HFFc6 (cell line): ENCODE measurements around the gene SULT6B1. TPM values are rescaled to one million over a fixed set of nuclear protein-coding genes. Genes with fewer than 3 reads are reported as not detected.
A peak's percentile ranks its signal among the peaks of the same experiment; 100 is the strongest.

Source experiments
- DNase-seq: peaks from one replicate; pipeline ENCODE4 v3.0.0-alpha.2; 2018
- H3K27ac Mint-ChIP-seq: 2 replicates; pipeline ENCODE4 v1.8.0; 2020; ENCODE audit warnings: mild to moderate bottlenecking, mixed read lengths
- H3K27me3 Mint-ChIP-seq: 2 replicates; pipeline ENCODE4 v1.8.0; 2021; ENCODE audit warnings: mild to moderate bottlenecking, moderate library complexity, mixed read lengths; ENCODE audit not compliant: insufficient read depth
- H3K36me3 Mint-ChIP-seq: 2 replicates; pipeline ENCODE4 v1.8.0; 2021; ENCODE audit warnings: low read depth, mixed read lengths
- H3K4me1 Mint-ChIP-seq: 2 replicates; pipeline ENCODE4 v1.8.0; 2020; ENCODE audit warnings: low read depth, mixed read lengths
- H3K4me3 Mint-ChIP-seq: 2 replicates; pipeline ENCODE4 v1.8.0; 2020; ENCODE audit warnings: mild to moderate bottlenecking, moderate library complexity, mixed read lengths
- H3K9me3 Mint-ChIP-seq: 2 replicates; pipeline ENCODE4 v1.8.0; 2020; ENCODE audit warnings: mild to moderate bottlenecking, mixed read lengths
- total RNA-seq, 6 experiments: library from RNA; stranded (reverse); fragmentation: NEBNext Ultra II Directional; extraction: Animal tissue kit (Norgen Biotek cat#: 25700); gene quantifications; 2 replicates in 1 of 6; 3 replicates in 5 of 6; pipeline ENCODE4 v1.2.3, GENCODE V29; 2021
- TF ChIP-seq, protein P1 (sequence below): fragments of 200-600 bp; sonication (generic); IDR thresholded peaks from 2 replicates; pipeline ENCODE4 v1.5.0; 2021; ENCODE audit warnings: antibody characterized with exemption, mild to moderate bottlenecking

Gene SULT6B1
- total RNA-seq, 6 experiments from 2014 or later, result not detected

DNA sequence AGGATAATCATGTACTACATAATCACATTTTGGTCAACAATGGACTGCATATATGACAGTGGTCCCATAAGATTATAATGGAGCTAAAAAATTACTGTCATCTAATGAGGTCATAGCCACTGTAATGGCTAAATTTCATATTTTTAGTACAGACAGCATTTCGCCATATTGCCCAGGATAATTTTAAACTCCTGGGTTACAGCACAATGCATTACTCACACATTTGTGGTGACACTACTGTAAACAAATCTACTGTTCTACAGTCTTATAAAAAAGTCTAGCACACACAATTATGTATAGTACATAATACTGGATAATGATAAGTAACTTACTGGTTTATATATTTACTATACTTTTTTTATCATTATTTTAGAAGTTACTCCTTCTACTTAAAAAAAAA, 44.5 kb downstream of the SULT6B1 start:
- Mint-ChIP-seq H3K27ac (no peak overlapping the region), H3K9me3 (no peaks in the 10 kb centered on the region), H3K4me1 (peaks cover 15% of the 10 kb centered on the region), H3K27me3 (no peaks in the 10 kb centered on the region; the same call in 1 of the 2 replicates), H3K36me3 (peaks cover 46% of the 10 kb centered on the region), H3K4me3 (no peak overlapping the region)
- TF ChIP-seq, protein P1, sequence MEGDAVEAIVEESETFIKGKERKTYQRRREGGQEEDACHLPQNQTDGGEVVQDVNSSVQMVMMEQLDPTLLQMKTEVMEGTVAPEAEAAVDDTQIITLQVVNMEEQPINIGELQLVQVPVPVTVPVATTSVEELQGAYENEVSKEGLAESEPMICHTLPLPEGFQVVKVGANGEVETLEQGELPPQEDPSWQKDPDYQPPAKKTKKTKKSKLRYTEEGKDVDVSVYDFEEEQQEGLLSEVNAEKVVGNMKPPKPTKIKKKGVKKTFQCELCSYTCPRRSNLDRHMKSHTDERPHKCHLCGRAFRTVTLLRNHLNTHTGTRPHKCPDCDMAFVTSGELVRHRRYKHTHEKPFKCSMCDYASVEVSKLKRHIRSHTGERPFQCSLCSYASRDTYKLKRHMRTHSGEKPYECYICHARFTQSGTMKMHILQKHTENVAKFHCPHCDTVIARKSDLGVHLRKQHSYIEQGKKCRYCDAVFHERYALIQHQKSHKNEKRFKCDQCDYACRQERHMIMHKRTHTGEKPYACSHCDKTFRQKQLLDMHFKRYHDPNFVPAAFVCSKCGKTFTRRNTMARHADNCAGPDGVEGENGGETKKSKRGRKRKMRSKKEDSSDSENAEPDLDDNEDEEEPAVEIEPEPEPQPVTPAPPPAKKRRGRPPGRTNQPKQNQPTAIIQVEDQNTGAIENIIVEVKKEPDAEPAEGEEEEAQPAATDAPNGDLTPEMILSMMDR, result no peak
- peak; percentile 38 for DNase-seq

DNA sequence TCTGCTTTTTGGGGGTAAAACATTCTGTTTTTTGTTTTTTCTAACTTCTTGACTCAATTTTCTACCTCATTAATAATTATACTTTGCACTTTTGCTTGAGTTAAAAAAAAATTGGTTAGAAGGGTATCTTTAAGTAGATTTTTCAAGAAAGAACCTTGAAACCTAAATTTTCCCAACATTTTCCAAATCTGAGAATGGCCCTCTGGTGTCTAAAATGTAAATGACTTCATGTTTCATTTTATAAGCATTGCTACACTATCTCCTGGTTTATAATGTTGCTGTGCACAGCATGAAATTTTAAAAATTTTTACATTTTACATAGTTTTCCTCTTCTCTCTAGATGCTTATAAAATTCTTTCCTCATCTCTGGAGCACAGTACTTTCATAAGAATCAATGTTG, 45.9 kb downstream of the SULT6B1 start:
- Mint-ChIP-seq H3K36me3 (peaks cover 34% of the 10 kb centered on the region), H3K4me3 (no peak overlapping the region), H3K27ac (no peak overlapping the region), H3K9me3 (no peaks in the 10 kb centered on the region), H3K4me1 (peaks cover 15% of the 10 kb centered on the region), H3K27me3 (no peaks in the 10 kb centered on the region; the same call in 1 of the 2 replicates)
- DNase-seq, result no peak
- TF ChIP-seq, protein P1, result peak; percentile 54

DNA sequence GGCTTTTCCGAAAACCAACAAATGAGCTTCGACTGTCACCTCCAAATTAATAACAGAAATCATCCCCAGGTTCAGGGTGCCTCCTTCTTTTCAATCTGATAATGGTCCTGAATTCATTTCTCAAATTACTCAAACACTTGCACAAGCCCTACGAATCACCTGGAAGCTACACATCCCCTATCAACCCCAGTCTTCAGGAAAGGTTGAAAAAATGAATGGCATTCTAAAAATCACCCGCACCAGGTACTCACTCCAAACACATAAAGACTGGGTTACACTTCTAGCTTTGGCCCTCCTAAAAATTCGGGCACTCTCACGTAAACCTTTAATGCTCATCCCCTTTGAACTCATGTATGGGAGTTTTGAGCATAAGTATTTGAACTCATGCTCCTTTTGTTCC, 55.6 kb downstream of the SULT6B1 start:
- Mint-ChIP-seq H3K27me3 (no peaks in the 10 kb centered on the region), H3K9me3 (no peaks in the 10 kb centered on the region), H3K4me1 (peaks cover 12% of the 10 kb centered on the region), H3K36me3 (peaks cover 47% of the 10 kb centered on the region), H3K4me3 (no peak overlapping the region), H3K27ac (no peak overlapping the region)
- DNase-seq, result no peak
- TF ChIP-seq, protein P1, result no peak

DNA sequence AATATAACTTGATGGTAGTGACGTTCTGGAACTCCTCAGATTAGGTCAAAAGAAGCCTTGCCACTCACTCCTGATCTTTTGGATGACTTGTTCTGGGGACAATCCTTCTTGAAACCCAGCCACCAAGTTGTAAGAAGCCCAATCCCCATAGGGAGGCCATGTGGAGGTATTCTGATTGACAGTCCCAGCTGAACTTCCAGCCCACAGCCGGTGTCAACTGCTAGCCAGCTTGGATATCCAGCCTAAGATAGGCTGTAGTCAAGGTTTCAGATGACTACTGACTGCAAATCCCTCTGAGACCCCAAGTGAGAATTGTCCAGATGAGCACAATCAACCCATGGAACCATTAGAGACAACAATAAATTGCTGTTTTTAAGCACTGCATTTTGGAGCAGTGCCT, 63.1 kb downstream of the SULT6B1 start:
- H3K36me3 Mint-ChIP-seq, result peaks cover 61% of the 10 kb centered on the region
- no peak overlapping the region for H3K27ac Mint-ChIP-seq
- H3K4me1 Mint-ChIP-seq, result no peaks in the 10 kb centered on the region; the same call in 1 of the 2 replicates
- no peak overlapping the region for H3K4me3 Mint-ChIP-seq
- no peaks in the 10 kb centered on the region for H3K9me3 Mint-ChIP-seq
- no peak for DNase-seq
- H3K27me3 Mint-ChIP-seq, result no peaks in the 10 kb centered on the region; the same call in 1 of the 2 replicates
- TF ChIP-seq, protein P1, result no peak

DNA sequence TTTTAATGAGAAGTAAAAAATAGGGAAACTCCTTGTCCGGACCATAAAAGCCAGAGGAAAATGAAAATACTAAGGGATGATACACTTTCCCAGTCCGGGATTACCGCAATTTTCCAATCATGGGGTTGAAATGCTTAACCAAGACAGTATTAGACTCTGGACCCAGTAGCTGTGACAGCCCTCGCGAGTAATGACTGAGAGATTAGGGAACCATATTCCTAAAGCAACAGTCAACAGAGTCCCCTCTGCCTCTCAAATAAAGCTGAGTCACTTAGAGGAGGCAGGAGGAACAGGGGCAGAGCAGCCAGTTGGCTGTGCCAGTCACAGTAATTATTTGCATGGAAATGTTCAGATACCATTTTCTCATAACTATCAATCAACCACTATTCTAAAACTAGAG, 69.3 kb downstream of the SULT6B1 start:
- DNase-seq, result no peak
- Mint-ChIP-seq H3K27me3 (no peaks in the 10 kb centered on the region; the same call in 1 of the 2 replicates), H3K27ac (no peak overlapping the region), H3K36me3 (peaks cover 24% of the 10 kb centered on the region), H3K4me1 (no peaks in the 10 kb centered on the region), H3K9me3 (no peaks in the 10 kb centered on the region), H3K4me3 (no peak overlapping the region)
- TF ChIP-seq, protein P1, result no peak

Other genes with a start within 250 kb of the SULT6B1 start
- gene STRN, start 222.1 kb downstream of the SULT6B1 start, total RNA-seq, result 10 to 100 TPM; 15.4 to 22.4 (median 20.0) TPM
- gene HEATR5B, start 104.3 kb downstream of the SULT6B1 start, total RNA-seq, result 10 to 100 TPM in 5 of 6 experiments, 1 to 10 TPM in 1; 9.9 to 12.5 (median 12.1) TPM
- gene GPATCH11, start 104.2 kb downstream of the SULT6B1 start, total RNA-seq, result 10 to 100 TPM in 5 of 6 experiments, 1 to 10 TPM in 1; 8.5 to 11.9 (median 10.9) TPM
- gene EIF2AK2, start 31.7 kb downstream of the SULT6B1 start, total RNA-seq, result 10 to 100 TPM; 42.7 to 55.2 (median 45.7) TPM
- gene CEBPZOS, start 7.8 kb upstream of the SULT6B1 start, total RNA-seq, result 10 to 100 TPM; 55.2 to 66.6 (median 63.5) TPM
- 10 to 100 TPM; 36.9 to 50.2 (median 40.7) TPM for gene CEBPZ, start 42.9 kb upstream of the SULT6B1 start, total RNA-seq
- 10 to 100 TPM; 10.2 to 13.6 (median 12.1) TPM for gene NDUFAF7, start 43.0 kb upstream of the SULT6B1 start, total RNA-seq
- gene PRKD3, start 136.2 kb upstream of the SULT6B1 start, total RNA-seq, result 10 to 100 TPM; 19.9 to 33.7 (median 27.5) TPM
- gene QPCT, start 156.0 kb upstream of the SULT6B1 start, total RNA-seq, result 1 to 10 TPM; 4.4 to 7.2 (median 5.4) TPM